GM18909 (cell line): Measurements from ENCODE around the gene FRY.

Experiments
- ATAC-seq: cut with Tn5 transposase; IDR thresholded peaks from one replicate; pipeline ENCODE4 v1.9.1; 2021; ENCODE audit warnings: mild to moderate bottlenecking; ENCODE audit not compliant: unreplicated experiment, poor library complexity

Gene FRY

GRCh38 chr13:32317716-32318465, 286.3 kb downstream of the FRY start:
- no peak for ATAC-seq

GRCh38 chr13:32320528-32320927, 289.0 kb downstream of the FRY start:
- no peak for ATAC-seq

- no peak for ATAC-seq
These were observed 292.3 kb downstream of the FRY start for GRCh38 chr13:32323912-32324311.

- no peak for ATAC-seq
These were observed 298.9 kb downstream of the FRY start for GRCh38 chr13:32330441-32330840.

GRCh38 chr13:32334671-32335070, 303.1 kb downstream of the FRY start:
- ATAC-seq = no peak

- no peak for ATAC-seq
These were observed 309.3 kb downstream of the FRY start for GRCh38 chr13:32340914-32341313.

- no peak for ATAC-seq
These were observed 316.1 kb downstream of the FRY start for GRCh38 chr13:32347651-32348050.
